ENCODE data around the gene TCAP. TPM values are rescaled to one million over a fixed set of nuclear protein-coding genes. Genes with fewer than 3 reads are reported as not detected.

The TCAP gene, protein sequence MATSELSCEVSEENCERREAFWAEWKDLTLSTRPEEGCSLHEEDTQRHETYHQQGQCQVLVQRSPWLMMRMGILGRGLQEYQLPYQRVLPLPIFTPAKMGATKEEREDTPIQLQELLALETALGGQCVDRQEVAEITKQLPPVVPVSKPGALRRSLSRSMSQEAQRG
- 0.05 and 0.53 TPM in 2 replicates for total RNA-seq (2014; rRNA removed; shearing (Covaris generic))
- polyA plus RNA-seq (2015; cell fraction: cytosol; rRNA removed) = 0.29 and 0.92 TPM in 2 replicates
- polyA plus RNA-seq (2015; cell fraction: nucleus; rRNA removed) = 3.2 and 3.5 TPM in 2 replicates

DNA sequence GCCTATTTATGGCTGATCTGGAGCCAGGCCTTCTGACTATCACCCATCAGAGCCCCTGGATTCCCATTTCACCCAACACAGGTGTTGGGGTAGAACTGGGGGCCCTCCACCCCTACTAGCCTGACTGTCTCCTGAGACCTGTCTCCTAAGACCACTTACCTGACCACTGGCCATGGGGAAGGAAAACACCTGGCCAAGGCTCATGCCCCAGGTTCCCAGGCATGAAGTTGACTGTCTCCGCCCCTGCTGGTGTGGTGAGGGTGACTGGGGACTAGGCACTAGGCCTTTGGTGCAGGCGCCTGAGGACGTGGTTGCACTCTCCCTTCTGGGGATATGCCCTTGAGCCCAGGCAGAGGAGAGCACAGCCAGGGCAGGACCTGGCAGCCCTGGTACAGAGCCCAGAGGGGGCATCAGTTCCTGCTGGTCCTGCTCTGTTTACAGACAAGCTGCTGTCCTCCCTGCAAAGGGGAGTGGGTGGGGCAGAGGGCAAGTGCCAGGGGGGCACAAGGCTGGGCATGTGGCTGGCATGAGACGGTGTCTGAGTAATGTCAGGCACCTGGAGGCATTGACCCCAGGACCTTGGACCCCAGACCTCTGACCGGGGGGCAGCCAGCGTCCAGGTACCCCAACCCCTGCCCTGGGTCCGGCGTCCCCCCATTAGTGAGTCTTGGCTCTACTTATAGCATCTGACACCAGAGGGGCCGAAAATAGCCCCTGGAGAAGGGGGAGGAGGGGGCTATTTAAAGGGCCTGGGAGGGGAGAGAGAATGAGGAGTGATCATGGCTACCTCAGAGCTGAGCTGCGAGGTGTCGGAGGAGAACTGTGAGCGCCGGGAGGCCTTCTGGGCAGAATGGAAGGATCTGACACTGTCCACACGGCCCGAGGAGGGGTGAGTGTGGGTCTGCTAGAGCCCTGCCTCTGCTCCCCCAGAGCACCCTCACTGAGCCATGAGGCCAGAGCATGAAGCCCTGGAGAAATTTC lies at the start of gene TCAP:
TCAP (plus strand) TSS at position 769 of the 981 bp plus-strand sequence; CDS start at position 780, 11 bp downstream.
- in situ Hi-C loops (cut with HindIII; ENCODE audit: low pct_unique_long_range_greater_than_20kb, low sequenced_read_pairs) = no loop called here
- no peak for DNase-seq (ENCODE audit: low read depth, low spot score)

DNA sequence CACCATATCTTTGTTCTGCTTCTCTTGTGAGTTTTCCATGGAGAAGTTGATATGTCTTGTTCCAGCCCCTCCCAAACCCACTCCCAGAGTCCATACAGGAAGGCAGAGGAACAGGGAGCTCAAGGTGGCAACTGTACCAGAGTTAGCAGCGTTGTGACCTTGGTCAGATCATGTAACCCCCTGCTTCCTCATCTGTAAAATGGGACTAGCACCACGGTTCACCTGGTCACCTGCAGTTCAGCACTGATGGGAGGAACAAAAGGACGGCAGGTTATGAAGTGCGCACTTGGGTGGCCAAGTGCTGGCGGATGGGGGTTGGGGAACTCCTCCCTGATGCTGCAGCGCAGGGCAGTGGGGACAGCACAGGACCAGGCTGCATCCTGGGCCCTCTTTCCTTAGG lies 49.7 kb upstream of the TCAP start:
- in situ Hi-C loops (cut with HindIII; ENCODE audit: low pct_unique_long_range_greater_than_20kb, low sequenced_read_pairs) = no loop called here
- DNase-seq (ENCODE audit: low read depth, low spot score) = no peak

DNA sequence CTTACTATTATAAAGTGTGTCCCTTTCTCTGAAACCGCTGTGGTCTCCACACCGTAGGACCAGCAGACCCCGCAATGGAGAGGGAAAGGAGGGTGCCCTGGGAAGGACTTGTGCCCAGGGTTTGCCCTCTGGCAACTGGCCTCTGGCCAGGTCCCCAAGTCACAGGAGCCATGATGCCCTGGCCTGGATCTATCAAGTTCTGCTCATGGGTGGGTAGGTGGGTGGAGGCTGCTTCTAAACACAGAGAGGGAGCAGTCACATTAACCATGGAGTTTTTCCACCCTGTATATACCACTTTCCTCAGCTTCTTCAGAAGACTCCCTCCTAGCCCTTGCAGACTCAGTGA lies 48.1 kb upstream of the TCAP start:
- in situ Hi-C loops (cut with HindIII; ENCODE audit: low pct_unique_long_range_greater_than_20kb, low sequenced_read_pairs) = no loop called here
- no peak for DNase-seq (ENCODE audit: low read depth, low spot score)

DNA sequence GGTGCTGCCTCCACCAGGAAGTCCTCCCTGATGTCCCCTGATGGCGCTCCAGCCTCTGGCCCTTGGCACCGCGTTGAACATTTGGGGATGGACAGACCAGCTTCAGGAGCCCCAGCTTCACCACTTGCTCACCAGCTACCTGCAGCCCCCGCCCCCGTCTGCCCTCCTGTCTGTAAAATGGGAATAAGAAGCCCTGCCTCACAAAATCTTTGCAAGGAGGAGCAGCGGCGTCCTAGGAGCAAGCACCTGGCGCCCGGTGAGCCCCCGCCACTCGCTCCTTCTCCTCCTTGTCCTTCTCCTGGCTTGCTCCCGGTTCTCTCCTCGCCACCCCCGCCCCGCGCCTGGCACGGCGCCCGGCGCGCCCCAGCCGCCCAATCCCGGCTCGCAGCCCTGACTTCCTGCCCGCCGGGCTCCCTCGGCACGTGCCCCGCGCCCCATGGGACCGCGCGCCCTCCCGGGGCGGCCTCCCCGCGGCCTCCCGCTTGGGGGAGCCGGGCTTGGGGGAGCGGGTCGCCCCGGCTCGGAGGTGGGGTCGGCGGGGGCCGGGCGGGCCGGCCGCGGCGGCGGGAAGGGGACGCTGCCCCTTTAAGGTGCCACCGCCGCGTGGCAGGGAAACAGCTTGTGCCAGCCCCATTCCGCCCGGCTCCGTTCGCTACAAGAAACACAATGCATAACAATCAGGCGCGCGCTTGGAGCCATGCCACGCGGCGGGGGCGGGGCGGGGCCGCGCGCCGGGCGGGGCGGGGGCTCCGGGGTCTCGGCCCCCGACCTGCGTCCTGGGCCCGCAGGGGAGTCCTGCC lies 47.5 kb upstream of the TCAP start:
- DNase-seq (ENCODE audit: low read depth, low spot score) = peak; percentile 73
- in situ Hi-C loops (cut with HindIII; ENCODE audit: low pct_unique_long_range_greater_than_20kb, low sequenced_read_pairs) = no loop called here

DNA sequence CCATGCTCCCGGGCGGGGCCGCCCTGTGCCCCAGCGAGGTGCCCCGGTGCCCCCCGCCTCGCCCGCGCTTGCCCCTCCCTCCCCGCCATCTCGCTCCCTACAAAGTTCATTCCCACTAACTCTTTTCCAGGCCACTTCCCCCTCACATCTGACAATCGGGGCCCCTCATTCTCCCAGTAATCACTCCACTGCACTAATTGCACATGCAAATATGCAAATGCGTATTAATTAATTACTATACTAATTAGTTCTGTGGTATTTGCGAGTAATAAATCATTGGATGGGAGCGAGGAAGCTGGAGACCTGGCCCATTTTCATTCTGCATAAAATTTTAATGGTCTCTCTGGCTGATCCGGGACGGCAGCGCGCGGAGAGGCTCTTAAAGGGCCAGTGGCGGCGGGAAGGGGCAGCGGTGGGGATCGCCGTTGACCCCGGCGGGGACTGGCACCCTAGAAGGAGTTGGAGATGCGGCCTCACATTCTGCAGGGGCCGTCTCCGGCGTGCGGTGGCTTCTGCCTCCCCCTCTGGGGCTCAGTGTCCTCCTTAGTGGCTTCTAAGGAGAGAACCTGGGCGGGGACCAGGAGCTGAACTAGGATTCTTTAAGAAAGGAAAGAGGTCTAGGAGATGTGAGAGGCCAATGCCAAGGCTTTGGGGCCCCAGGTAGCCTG lies 46.8 kb upstream of the TCAP start:
- in situ Hi-C loops (cut with HindIII; ENCODE audit: low pct_unique_long_range_greater_than_20kb, low sequenced_read_pairs) = no loop called here
- peak; percentile 32 for DNase-seq (ENCODE audit: low read depth, low spot score)

DNA sequence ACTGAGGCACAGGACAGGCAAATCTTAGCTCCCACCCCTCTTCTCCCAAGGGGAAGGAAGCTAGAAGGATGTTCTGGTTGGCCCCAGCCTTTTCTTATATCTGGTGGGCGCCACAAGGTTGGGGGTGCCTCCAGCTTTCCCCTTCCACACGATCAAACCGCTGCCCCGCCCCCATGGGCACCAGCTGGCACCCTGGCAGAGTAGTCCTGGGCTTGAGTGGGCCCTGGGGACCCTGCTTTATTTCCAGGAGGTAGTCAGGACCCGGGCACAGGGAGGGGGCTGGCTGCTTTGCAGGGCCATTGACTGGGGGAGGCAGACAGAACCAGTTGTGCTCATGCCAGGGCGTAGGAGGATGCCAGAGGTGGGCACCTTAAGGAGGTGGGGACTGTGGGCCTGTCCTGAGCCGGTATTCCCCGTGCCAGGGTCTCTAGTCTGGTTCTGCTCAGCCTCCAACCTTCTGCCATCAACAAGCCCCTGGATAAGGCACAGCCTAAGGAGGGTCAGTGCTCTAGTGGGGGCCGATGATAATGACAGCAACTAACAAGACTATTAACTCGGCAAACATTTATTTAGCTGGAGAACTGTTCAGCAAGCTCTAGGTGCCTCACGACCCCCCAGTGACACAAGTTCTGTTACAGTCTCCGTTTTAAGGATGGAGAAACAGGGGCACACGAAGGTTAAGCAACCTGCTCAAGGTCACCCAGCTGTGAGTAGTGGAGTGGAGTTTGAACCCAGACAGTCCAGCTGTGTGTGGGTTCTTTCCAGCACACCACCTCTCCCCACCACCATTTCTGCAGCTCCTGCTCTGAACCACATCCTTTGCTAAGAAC lies 46.0 kb upstream of the TCAP start:
- in situ Hi-C loops (cut with HindIII; ENCODE audit: low pct_unique_long_range_greater_than_20kb, low sequenced_read_pairs) = no loop called here
- no peak for DNase-seq (ENCODE audit: low read depth, low spot score)

DNA sequence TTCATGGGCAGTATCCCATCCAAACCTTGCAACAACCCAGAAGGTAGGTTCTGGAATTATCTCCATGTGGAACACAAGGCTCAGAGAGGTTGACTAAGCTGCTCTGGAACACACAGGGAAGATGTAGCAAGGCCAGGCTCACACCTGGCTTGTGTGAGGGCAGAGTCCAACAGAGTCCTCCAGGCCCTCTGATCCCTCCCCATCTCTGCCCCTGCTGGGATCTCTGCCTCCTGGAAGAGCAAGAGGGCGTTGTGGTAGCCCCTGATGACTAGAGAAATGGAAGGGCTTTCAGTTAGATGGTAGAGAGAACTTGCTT lies 45.4 kb upstream of the TCAP start:
- in situ Hi-C loops (cut with HindIII; ENCODE audit: low pct_unique_long_range_greater_than_20kb, low sequenced_read_pairs) = no loop called here
- no peak for DNase-seq (ENCODE audit: low read depth, low spot score)

DNA sequence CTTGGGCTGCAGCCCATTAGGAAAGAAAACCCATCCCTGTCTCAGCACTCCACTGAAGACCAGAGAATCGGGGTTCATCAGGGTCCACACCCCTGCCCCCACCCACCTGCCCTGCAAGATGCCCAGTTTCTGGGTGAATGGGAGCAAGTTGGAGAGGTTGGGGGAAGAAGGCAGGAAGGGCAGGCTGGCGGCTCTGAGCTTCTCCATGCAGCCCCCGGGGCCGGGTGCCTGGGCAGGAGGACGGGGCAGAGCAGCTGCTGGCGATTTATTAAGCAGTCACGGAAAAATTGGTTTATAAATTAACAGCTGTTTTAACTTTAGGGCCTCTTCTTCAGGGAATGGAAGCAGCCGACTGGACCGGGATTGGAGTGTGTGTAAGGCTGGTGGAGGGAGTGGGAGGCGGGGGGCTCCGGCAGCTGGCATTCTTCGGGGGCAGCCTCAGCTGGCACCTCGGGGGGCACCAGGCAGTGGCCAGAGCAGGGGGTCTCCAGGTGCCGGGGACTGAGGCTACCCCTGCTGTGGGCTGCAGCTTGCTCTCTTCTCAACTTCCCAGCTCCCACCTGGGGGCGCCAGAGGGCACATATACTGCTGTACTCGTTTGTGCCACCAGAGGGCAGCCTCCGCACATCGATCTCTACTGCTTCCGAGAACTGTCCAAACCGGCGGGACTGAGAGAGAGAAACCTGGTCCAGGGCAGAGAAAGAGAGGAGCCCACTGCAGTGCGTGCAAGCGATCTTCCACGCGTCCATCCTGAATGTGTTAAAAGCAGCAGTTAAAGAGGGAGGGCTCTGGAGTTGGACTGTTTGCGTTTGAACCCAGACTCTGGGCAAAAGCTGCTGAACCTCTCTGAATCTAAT lies 43.4 kb upstream of the TCAP start:
- in situ Hi-C loops (cut with HindIII; ENCODE audit: low pct_unique_long_range_greater_than_20kb, low sequenced_read_pairs) = no loop called here
- DNase-seq (ENCODE audit: low read depth, low spot score) = peak; percentile 85

DNA sequence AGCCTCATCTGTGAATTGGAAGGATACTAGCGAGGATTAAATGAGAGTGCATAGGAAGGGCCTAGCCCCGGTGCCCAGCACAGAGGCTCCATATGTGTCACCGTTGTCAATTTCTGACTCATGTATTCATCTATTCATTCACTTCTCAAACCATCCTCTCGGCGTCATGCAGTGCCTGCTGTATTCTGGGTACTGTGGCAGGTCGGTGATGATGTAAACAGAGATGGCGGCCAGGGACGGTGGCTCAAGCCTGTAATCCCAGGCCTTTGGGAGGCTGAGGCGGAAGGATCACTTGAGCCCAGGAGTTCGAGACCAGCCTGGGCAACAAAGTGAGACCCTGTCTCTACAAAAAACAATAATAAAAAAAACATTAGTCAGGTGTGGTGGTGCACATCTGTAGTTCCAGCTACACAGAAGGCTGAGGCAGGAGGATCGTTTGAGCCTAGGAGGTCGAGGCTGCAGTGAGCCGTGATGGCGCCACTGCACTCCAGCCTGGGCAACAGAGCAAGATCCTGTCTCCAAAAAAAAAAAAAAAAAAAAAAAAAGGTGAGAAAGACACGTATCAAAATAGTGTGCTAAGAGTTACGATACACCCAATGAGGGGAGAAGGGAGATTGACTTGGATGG lies 42.7 kb upstream of the TCAP start:
- in situ Hi-C loops (cut with HindIII; ENCODE audit: low pct_unique_long_range_greater_than_20kb, low sequenced_read_pairs) = no loop called here
- peak; percentile 19 for DNase-seq (ENCODE audit: low read depth, low spot score)

DNA sequence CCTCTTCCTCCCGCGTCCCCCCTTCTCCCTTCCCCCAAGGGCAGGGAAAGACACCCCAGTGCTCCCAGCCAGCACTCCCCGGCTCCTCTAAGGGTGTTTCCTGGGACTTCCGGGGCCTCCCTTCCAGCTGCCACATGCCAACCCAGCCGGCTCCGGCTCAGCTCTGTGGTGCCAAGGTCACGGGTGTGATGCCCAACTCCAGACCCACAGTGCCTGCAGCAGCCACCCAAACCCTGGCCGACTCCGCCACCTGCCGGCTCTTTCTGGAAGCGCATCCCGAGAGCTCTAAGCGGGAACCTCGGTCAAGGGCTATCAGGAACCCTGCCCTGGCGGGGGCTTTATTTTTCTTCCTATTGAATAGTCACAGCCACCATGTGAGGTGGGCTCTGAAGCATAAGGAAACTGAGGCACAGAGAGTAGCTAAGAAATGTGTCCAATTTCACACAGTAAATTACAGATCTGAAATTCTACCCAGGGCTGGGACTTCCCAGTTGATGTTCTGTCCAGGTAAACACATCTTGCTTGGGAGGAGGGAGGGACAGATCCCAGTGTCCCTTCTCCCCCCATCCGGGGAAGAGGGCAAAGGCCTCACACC lies 41.7 kb upstream of the TCAP start:
- DNase-seq (ENCODE audit: low read depth, low spot score) = peak; percentile 81
- in situ Hi-C loops (cut with HindIII; ENCODE audit: low pct_unique_long_range_greater_than_20kb, low sequenced_read_pairs) = no loop called here

DNA sequence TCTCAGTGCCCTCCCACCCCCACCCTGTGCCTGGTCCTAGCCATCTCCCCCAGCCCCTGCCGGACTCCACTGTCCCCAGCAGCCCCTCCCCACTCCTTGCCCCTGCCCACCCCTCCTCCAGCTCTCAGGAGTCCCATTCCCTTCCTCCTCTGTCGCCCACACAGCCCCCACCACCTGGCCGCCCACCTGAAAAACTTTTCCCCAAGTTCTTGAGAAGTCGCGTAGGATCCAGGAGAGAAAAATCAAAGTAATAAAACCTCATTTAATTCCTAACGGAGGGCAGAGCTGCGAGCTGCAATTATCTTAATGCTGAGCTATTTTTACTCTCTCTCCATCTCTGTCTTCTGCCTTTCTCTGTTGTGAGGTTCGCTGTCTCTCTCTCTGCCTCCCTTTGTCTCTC lies 40.8 kb upstream of the TCAP start:
- in situ Hi-C loops (cut with HindIII; ENCODE audit: low pct_unique_long_range_greater_than_20kb, low sequenced_read_pairs) = no loop called here
- DNase-seq (ENCODE audit: low read depth, low spot score) = no peak

DNA sequence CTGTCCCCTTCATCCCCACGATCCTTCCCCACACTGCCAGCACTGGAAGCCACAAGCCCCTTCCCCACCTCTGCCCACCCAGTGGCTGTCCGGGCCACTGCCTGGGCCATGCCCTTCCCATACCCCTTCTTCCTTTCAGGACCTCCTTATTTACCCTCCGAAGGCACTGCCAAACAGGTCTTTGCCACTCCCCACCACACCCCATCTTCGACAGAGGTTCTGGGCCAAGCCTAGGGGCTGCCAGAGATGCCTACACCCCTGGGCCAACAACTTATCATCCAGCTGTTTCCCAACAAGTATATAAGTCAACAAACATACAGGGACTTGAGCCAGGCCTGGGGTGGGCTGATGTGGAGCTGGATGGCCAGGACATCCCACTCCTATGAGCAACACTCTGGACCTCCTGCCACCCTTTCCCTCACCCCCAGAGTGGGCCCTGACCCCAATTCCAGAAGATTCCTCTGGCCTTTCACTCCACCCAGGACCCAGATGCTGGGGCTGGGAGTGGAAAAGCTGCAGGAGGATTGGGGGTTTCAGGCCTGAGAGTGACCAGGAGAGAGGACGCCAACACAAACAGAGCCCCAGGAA lies 39.9 kb upstream of the TCAP start:
- in situ Hi-C loops (cut with HindIII; ENCODE audit: low pct_unique_long_range_greater_than_20kb, low sequenced_read_pairs) = no loop called here
- DNase-seq (ENCODE audit: low read depth, low spot score) = no peak

DNA sequence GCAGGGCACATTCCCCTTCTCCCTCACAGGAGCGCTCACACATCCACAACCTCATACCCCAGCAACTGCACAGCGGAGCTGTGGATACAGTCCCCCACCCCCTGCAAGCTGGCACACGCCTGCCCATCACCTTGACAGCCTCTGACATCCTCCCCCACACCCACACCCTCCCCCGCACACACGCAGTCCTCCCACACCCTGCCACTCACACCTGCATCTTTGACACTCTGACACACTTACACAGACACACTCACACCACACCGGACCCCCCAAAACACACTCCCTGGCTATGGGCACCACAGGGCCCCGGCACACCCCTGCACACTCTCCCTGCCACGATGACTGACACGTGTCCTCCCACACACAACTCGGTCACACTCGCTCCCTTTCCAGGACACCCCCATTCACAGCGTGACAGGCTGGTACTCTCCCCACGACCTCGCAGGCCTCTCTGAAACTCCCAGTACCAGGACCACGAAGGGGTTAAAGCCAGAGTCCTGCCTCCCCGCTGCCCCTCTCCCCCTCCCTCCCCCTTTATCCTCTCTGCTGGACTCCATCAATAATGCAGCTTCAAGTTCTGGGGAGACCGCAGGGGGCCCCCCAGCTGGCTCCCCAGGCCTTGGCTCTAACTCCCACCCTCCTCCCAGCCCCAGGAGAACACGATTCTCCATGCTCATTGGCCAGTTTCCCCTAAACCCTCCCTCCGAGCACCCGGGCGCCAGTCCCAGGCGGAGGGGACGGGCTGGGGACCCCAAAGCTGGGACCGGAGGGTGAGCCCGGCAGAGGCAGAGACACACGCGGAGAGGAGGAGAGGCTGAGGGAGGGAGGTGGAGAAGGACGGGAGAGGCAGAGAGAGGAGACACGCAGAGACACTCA lies 38.7 kb upstream of the TCAP start, which contains the start of gene PPP1R1B:
PPP1R1B (plus strand) TSS at position 782 of the 876 bp plus-strand sequence. CDS start 441 bp downstream, outside the sequence.
- in situ Hi-C loops (cut with HindIII; ENCODE audit: low pct_unique_long_range_greater_than_20kb, low sequenced_read_pairs) = no loop called here
- no peak for DNase-seq (ENCODE audit: low read depth, low spot score)

DNA sequence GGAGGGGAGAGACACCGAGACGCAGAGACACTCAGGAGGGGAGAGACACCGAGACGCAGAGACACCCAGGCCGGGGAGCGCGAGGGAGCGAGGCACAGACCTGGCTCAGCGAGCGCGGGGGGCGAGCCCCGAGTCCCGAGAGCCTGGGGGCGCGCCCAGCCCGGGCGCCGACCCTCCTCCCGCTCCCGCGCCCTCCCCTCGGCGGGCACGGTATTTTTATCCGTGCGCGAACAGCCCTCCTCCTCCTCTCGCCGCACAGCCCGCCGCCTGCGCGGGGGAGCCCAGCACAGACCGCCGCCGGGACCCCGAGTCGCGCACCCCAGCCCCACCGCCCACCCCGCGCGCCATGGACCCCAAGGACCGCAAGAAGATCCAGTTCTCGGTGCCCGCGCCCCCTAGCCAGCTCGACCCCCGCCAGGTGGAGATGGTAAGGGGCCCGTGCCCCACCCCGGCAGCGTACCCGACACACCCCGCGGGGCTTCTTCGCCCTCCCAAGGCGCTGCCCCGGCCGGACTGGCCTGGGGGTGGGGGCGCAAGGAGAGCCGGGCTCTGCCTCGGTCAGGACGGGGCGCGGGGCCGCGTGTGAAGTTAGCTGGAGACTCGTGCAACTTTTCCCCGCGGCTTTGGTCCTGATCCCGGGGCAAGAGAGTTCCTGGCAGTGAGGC lies 38.0 kb upstream of the TCAP start:
- in situ Hi-C loops (cut with HindIII; ENCODE audit: low pct_unique_long_range_greater_than_20kb, low sequenced_read_pairs) = no loop called here
- DNase-seq (ENCODE audit: low read depth, low spot score) = no peak
